Body of pancreas (tissue), 4 donors: Measurements from ENCODE around the gene LRRN4. TPM values are rescaled to one million over a fixed set of nuclear protein-coding genes. Genes with fewer than 3 reads are reported as not detected.
"Not testable (repeated sequence)": the region's sequence is repeated elsewhere in the genome, so short reads cannot be mapped to it uniquely, and the experiment has no call there.

ENCODE experiments used
- ATAC-seq: fragments of 150-250 bp; one replicate; pipeline ENCODE4 v1.9.1; 2016
- DNase-seq, 4 donors: peaks; one replicate each; pipeline ENCODE4 v3.0.0-alpha.2; 2019
- H3K27ac ChIP-seq, 4 donors: fragments of 200-600 bp; sonication (generic); 1 replicate in 3 of 4; 2 replicates in 1 of 4; pipeline versions ENCODE4 v1.5.1 to v1.6.1; 2016 to 2019; ENCODE audit warnings: mild to moderate bottlenecking in 1 of 4, mixed read lengths in 1 of 4, moderate library complexity in 1 of 4
- H3K27me3 ChIP-seq, 2 donors: fragments of 200-600 bp; sonication (generic); one replicate each; pipeline ENCODE4 v1.6.0; 2016; ENCODE audit warnings: mild to moderate bottlenecking in 1 of 2
- H3K36me3 ChIP-seq, 2 donors: fragments of 200-600 bp; sonication (generic); replicated peaks in 1 of 2; 2 replicates each; pipeline ENCODE4 v1.5.1; 2016; ENCODE audit warnings: low read depth in 2 of 2; ENCODE audit not compliant: insufficient read depth in 1 of 2
- H3K4me1 ChIP-seq: fragments of 200-600 bp; sonication (generic); one replicate; pipeline ENCODE4 v1.6.0; 2016
- H3K4me3 ChIP-seq, 2 donors: fragments of 200-600 bp; sonication (generic); 1 replicate in 1 of 2; 2 replicates in 1 of 2; pipeline ENCODE4 v1.5.1; 2016 to 2019
- H3K9me3 ChIP-seq, 3 donors: fragments of 200-600 bp; sonication (generic); 1 replicate in 2 of 3; 2 replicates in 1 of 3; pipeline ENCODE4 v1.5.1; 2016
- POLR2A ChIP-seq, 3 donors: fragments of 450-650 bp; IDR thresholded peaks; one replicate each; pipeline ENCODE4 v1.6.1; 2016; ENCODE audit warnings: antibody characterized with exemption in 3 of 3, mild to moderate bottlenecking in 2 of 3
- WGBS, 2 donors: methylation state at CpG; one replicate each; pipeline ENCODE4 v1.1.5; 2017; 5-methylcytosine and 5-hydroxymethylcytosine counted together
- intact Hi-C: fragments of 100-400 bp; cut with DNase I; formaldehyde crosslinking; loops from one replicate; pipeline ENCODE4 v1.15.1; 2023
- total RNA-seq, 2 donors: library from RNA; depleted of rRNA; stranded (reverse); fragments of >200 nt; gene quantifications; one replicate each; pipeline ENCODE4 v1.1.0, GENCODE V29; 2016
- TF ChIP-seq, protein P1 (sequence below), 7 experiments: fragments of 450-650 bp in 4 of 7; fragments of 200-600 bp in 3 of 7; sonication (generic) in 3 of 7; IDR thresholded peaks; one replicate each; pipeline ENCODE4 v1.5.1; 2016 to 2019; ENCODE audit warnings: antibody characterized with exemption in 7 of 7

LRRN4 gene
- total RNA-seq, 2 donors from 2014 or later, result 10.9 to 11.2 TPM

DNA sequence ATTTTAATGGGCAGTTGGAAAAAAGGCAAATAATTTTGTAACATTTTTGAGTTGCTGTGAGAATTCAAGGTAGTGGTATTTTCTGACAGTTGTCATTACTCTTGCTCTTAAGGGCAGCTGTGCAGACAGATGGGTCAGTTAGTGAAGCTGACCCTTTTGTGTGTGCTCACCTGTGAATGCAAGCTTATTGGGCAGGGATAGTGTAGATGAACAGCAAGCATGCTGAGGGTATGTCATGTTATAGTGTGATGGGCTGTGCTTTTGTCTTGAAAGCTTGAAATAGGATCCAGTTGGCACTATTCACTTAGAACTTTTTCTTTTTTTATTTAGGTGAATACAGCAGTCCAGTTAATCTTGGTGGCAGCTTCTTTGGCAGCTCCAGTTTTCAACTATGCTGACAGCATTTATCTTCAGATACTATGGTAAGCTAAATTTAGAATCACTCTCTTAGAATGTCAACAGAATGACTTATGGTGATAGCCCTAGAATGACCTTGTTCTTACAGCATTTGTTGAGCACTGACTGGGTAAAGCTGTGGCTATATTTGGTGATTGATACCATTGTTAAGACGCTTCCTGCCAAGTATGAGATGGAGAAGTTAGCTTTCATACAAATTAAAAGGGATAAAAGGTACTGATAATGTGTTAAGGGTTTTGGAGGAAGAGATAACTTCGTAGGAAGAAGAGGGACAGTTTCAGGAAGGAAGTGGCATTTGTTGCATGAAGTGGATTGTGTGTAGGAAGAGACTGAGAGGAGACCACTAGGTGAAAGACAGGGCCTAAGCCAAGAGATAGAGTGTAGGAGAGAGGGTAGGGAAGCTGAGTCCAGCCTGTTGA is 19.5 kb downstream of the LRRN4 start:
- ATAC-seq (peak; percentile 30), DNase-seq (no peak)
- intact Hi-C loops, result no loop called here
- Histone ChIP-seq H3K4me1 (peaks cover 27% of the 10 kb centered on the region), H3K9me3 (no peaks in the 10 kb centered on the region), H3K36me3 (peaks cover 0 to 20% of the 10 kb centered on the region in 2 donors), H3K27ac (peak overlapping the region in 2 of 4 donors; percentile 4 to 34), H3K27me3 (no peaks in the 10 kb centered on the region), H3K4me3 (no peak overlapping the region)
- TF ChIP-seq POLR2A (IDR thresholded peaks at IDR 0.05), result no peak
- TF ChIP-seq, protein P1, sequence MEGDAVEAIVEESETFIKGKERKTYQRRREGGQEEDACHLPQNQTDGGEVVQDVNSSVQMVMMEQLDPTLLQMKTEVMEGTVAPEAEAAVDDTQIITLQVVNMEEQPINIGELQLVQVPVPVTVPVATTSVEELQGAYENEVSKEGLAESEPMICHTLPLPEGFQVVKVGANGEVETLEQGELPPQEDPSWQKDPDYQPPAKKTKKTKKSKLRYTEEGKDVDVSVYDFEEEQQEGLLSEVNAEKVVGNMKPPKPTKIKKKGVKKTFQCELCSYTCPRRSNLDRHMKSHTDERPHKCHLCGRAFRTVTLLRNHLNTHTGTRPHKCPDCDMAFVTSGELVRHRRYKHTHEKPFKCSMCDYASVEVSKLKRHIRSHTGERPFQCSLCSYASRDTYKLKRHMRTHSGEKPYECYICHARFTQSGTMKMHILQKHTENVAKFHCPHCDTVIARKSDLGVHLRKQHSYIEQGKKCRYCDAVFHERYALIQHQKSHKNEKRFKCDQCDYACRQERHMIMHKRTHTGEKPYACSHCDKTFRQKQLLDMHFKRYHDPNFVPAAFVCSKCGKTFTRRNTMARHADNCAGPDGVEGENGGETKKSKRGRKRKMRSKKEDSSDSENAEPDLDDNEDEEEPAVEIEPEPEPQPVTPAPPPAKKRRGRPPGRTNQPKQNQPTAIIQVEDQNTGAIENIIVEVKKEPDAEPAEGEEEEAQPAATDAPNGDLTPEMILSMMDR (IDR thresholded peaks at IDR 0.05), result no peak
- WGBS, 2 donors, result 8 to 10% methylated on average over 2 of the region's 2 CpGs

DNA sequence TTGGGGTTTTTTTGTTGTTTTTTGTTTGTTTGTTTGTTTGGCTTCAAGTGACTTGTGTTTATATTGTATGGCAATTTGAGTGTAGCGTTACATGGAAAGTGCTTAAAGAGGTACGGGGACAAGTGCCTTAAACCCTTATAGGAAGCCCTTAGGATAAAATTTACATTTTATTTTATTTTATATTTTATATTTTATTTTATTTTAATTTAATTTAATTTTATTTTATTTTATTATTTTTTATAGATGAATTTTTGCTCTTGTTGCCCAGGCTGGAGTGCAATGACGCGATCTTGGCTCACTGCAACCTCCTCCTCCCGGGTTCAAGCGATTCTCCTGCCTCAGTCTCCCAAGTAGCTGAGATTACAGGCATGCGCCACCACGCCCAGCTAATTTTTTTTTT is 21.0 kb downstream of the LRRN4 start:
- H3K27me3 ChIP-seq, H3K4me3 ChIP-seq, H3K9me3 ChIP-seq, H3K27ac ChIP-seq, intact Hi-C loops, DNase-seq, ATAC-seq: not testable (repeated sequence)
- WGBS, 2 donors, result 94 to 98% methylated on average over 8 of the region's 8 CpGs
- Histone ChIP-seq H3K4me1 (peaks cover 32% of the 10 kb centered on the region), H3K36me3 (peaks cover 0 to 14% of the 10 kb centered on the region in 2 donors)

DNA sequence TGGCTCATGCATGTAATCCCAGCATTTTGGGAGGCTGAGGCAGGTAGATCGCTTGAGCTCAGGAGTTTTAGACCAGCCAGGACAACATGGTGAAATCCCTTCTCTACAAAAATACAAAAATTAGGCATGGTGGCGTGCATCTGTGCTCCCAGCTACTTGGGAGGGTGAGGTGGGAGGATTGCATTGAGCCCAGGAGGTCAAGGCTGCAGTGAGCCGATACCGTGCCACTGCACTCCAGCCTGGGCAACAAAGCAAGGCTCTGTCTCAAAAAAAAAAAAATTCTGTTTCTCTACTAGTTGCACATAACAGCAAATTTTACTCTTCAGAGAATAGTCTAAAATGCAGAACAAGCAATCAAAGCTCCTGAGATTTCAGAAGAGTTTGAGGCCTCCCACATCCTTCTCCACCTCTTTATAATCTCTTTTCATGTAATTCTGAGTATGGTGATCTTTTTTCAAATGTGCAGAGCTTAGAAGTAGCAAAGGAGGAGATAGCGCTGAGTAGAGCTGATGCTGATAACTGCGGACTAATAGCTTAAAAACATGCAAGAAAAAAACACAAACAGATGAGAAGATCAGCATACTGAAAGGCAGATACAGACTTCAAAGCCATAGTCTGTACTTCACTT is 23.3 kb downstream of the LRRN4 start:
- TF ChIP-seq, protein P1 (IDR thresholded peaks at IDR 0.05), result no peak
- TF ChIP-seq POLR2A (IDR thresholded peaks at IDR 0.05), result no peak
- DNase-seq (no peak), ATAC-seq (no peak)
- H3K4me3 ChIP-seq, result no peak overlapping the region
- WGBS, 2 donors, result 63 to 69% methylated on average over 6 of the region's 6 CpGs
- H3K27ac ChIP-seq, result no peak overlapping the region
- H3K4me1 ChIP-seq, result peaks cover 32% of the 10 kb centered on the region
- H3K9me3 ChIP-seq, result no peaks in the 10 kb centered on the region
- intact Hi-C loops, result no loop called here
- peaks cover 0 to 3% of the 10 kb centered on the region in 2 donors for H3K36me3 ChIP-seq
- H3K27me3 ChIP-seq, result no peaks in the 10 kb centered on the region

DNA sequence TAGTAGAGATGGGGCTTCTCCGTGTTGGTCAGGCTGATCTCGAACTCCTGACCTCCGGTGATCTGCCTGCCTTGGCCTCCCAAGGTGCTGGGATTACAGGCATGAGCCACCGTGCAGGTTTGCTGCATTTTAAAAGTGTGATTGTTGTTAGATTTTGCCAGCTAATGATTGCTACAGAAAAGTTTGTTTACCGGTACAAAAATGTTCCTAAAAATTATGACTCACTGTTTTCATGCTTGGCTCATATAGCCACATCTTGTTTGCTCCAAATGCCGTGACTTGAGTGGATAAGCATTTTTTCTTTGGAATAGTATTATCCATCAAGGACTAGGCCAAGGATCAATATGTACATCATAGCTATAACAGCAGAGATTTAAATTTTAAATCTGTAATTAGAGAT is 24.3 kb downstream of the LRRN4 start:
- WGBS, 2 donors, result 53 to 57% methylated on average over 6 of the region's 6 CpGs
- DNase-seq (no peak), ATAC-seq (no peak)
- no peaks in the 10 kb centered on the region for H3K27me3 ChIP-seq
- H3K4me1 ChIP-seq, result peaks cover 29% of the 10 kb centered on the region
- peaks cover 0 to under 1% of the 10 kb centered on the region in 2 donors for H3K36me3 ChIP-seq
- no peaks in the 10 kb centered on the region for H3K9me3 ChIP-seq
- intact Hi-C loops, result no loop called here
- peak overlapping the region in 1 of 4 donors; percentile 30 for H3K27ac ChIP-seq
- TF ChIP-seq, protein P1 (IDR thresholded peaks at IDR 0.05), result no peak
- TF ChIP-seq POLR2A (IDR thresholded peaks at IDR 0.05), result no peak
- H3K4me3 ChIP-seq, result no peak overlapping the region

DNA sequence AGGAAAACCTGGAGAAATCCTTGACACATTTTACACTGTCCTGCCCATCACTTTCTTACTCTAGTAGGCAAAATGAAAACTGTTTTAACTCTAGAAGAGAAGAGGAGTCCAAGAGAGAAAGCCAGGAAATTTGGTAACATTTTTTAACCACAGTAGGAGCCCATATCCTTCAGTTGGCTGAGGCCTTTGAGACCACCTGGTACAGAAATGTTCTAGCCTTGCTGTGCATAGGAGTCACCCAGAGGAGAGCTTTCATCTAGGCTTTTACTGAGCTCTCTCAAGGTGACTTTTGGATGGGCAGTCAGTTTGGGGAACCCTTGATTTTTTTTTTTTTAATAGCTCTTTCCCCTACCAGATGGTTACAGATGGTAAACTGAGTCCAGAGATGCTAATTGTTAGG is 25.0 kb downstream of the LRRN4 start:
- no peaks in the 10 kb centered on the region for H3K27me3 ChIP-seq
- no peaks in the 10 kb centered on the region for H3K9me3 ChIP-seq
- ATAC-seq (no peak), DNase-seq (no peak)
- no peak overlapping the region for H3K4me3 ChIP-seq
- H3K27ac ChIP-seq, result no peak overlapping the region
- peaks cover 22% of the 10 kb centered on the region for H3K4me1 ChIP-seq
- TF ChIP-seq, protein P1 (IDR thresholded peaks at IDR 0.05), result no peak
- TF ChIP-seq POLR2A (IDR thresholded peaks at IDR 0.05), result no peak
- H3K36me3 ChIP-seq, result no peaks in the 10 kb centered on the region
- intact Hi-C loops, result no loop called here
